Midbrain (tissue), 1 donor: ENCODE results near the gene PIP5K1B.
"Not testable (repeated sequence)": the region's sequence is repeated elsewhere in the genome, so short reads cannot be mapped to it uniquely, and the experiment has no call there.

Experiments
- DNase-seq: peaks from one replicate; lab custom pipeline; 2025; lab: John Stamatoyannopoulos, UW

The PIP5K1B gene

GRCh38 chr9:68986949-68987348 lies 281.9 kb downstream of the PIP5K1B start:
- DNase-seq = not testable (repeated sequence)

DNA sequence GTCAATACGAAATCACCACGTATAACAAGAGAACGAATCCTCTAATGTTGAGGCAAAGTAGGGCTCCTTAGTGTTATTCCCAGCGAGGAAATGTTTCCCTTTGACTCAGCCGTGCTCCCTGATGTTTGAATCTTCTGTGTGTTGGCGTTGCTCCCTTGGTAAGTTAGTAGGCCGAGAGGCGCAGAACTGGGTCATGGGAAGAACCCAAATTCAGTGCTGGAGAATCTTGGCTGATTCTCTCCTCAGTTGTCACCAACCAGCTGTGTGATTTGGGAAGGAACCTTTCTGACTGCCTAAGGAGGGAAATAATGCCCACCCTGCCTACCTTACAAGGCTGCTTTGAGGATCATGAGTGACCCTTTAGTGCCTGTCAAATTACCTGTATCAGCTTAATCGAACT lies 286.4 kb downstream of the PIP5K1B start:
- no peak for DNase-seq

DNA sequence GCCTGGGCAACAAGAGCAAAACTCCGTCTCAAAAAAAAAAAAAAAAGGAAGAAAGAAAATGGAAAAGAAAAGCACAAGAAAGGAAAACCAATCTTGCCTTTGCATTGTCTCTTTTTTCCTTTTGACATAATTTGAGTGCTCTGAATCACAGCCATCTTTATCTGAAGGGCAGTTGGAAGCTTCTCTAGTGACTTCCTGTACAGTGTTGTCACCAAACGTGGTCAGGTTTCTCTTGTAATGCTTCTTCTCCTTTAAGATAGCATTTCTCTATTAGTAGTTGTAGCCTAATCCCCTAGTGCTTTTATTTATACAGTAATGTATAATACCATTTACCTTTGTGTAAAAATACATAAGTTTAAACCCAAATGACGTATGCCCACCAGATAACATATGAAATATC lies 290.7 kb downstream of the PIP5K1B start:
- no peak for DNase-seq

DNA sequence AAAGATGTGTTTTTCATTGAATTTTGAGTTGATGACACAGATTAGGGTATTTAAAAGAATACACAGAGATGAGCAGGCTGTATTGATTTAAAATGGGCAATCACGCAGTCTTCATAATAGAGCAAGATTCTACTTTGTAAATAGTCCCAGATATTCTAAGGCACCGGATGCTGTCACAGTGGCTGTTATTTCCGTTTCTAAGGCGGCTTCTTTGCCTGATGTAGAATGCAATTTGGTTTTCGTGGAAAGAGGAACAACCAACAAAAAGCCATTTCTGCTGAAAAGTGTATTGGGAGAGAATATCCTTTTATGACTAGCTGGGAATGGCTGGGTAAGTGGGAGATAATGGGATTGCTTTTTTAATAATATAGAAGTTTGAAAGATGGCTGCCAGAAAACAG lies 291.4 kb downstream of the PIP5K1B start:
- DNase-seq = no peak

DNA sequence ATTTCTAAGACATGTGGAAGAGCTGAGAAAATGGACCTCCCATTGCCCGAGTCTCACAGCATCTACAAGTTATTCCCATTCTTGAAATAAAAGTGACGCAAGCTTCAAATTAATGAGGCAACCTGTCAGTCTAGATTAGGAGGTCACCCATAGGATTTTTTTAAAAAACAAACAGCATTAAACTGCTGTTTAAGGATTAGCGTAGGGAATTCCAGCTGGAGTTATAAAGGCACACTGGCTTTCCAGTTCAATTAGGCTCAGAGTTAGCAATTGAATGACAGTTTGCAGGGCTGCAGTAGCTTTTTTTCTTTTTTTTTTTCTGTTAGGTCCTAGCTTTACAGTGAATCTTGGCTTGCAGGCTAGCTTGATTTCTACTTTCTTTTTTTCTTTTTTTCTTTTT lies 292.6 kb downstream of the PIP5K1B start:
- no peak for DNase-seq

DNA sequence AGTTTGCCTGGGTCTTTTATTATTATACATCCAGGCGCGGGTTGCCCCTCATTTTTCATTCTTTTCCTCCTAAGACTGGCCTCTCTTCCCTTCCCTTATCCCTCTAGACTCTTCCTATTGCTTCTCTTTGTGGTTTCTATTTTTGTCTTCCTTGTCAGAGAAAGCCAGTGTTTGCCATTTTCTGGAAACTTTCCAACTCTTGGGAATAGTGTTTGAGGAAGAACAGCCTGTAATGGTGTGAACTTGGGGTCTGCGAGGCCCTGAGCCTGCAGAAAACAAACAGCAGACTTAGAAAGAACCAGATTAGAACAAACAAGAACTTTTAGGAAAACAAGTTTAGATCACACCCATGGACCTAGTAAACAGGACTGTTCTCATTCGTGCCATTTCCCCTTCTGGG lies 293.3 kb downstream of the PIP5K1B start:
- DNase-seq = no peak

- no peak for DNase-seq
These were observed 293.8 kb downstream of the PIP5K1B start for GRCh38 chr9:68998812-68999211.

- peak; percentile 80 for DNase-seq
These were observed 294.5 kb downstream of the PIP5K1B start for GRCh38 chr9:68999393-69000105.

- no peak for DNase-seq
These were observed 296.9 kb downstream of the PIP5K1B start for GRCh38 chr9:69001921-69002320.

DNA sequence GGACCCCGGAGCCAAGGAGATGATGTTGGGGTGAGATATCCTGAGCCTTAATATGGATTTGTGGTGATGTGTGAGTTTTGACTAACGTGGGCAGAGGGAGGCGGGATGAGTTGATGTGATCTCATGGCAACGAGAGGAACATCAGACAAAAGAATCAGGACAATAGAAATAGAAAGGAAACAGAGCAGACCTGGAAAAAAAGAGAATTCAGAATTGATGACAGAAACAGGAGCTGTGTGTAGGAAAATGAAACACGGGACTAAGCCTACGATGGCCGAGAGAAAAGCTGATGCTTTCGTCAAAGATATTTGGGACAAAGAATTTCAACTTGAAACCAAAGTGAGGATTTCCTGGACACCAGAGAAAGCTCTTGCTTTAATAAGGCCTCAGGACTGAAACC lies 298.0 kb downstream of the PIP5K1B start:
- no peak for DNase-seq

- DNase-seq = no peak
These were observed 299.8 kb downstream of the PIP5K1B start for GRCh38 chr9:69004836-69005235.

DNA sequence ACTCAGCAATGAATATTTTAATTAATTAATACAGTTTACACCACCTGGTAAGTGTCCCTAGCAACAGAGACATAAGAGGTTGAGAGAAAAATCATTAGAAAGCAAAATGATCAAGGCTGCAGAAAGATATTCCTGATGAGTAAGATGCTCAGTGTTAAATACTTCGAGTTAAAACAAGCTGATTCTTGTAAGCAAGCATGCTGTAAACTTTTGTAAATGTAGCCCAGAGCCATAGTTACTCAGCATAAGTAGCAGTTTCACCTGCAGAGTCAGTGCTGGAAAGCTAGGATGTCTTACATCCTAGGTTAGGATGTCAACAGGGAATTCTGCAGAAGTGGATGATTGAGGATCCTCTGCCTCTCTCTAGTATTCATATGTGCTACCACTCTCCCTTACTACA lies 304.7 kb downstream of the PIP5K1B start:
- DNase-seq = no peak

DNA sequence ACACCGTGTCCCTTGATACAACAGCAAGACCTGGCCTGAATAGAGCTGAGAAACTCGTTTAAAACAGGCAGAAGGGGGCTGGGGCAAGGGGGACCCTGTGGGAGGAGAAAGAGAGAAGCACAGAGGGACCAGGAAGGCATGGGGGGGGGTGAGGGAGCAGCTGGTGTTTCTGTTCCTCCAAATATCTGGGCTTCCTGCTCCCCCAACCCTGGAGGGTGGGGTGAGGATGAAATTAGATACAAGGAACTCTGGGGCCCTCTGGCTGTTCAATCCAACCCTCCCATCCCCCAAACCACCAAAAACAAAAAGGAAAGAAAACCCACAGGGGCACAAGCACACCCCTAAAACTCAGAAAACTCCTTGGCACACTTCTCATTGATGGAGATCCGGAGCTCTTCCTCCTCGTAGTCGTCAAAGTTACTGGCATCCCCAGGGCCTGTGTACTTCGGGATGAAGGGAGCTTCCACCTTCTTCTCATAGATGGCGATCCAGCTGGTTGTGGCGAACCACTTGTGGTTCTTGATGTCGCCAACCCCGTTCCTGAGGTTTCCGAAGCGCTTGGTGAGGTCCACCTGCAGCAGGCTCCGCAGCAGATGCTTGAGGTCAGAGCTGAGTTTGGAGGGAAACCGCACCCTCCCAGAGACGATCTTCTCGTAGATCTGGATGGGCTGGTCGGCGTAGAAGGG lies 307.8 kb downstream of the PIP5K1B start:
- no peak for DNase-seq

DNA sequence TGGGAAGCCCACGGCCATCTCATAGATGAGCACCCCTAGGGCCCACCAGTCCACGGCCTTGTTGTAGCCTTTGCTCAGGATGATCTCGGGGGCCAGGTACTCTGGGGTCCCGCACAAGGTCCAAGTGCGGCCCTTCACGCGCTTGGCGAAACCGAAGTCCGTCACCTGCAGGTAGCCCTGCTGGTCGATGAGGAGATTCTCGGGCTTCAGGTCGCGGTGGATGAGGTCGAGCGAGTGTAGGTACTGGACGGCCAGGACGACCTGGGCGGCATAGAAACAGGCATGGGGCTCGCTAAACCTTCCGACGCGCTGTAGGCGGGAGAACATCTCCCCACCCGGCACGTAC lies 308.3 kb downstream of the PIP5K1B start:
- DNase-seq = no peak

- no peak for DNase-seq
These were observed 309.0 kb downstream of the PIP5K1B start, which contains the start of gene PRKACG for GRCh38 chr9:69014013-69014412. Gene PRKACG (minus strand): TSS chr9:69014113. CDS start chr9:69014092, 21 bp downstream.

GRCh38 chr9:69016191-69017096 lies 311.4 kb downstream of the PIP5K1B start:
- DNase-seq = no peak

DNA sequence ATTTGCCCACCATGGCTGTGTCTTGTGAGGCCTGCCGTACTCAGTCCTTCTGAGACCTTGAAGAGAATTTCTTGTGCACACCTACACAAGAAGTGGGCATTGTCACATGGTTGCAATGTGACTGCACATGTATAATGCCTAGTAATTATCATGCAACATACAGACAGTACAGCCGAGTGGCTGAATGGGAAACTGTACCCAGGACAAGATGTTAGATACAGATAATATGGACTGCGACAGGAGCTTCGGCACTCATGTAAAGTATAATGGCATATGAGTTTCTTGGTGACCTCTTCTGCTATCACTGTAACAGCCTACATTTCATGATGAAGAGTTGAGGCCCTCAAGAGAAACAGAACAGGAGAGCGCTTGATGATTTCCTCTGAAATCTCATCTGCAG lies 313.7 kb downstream of the PIP5K1B start:
- no peak for DNase-seq

DNA sequence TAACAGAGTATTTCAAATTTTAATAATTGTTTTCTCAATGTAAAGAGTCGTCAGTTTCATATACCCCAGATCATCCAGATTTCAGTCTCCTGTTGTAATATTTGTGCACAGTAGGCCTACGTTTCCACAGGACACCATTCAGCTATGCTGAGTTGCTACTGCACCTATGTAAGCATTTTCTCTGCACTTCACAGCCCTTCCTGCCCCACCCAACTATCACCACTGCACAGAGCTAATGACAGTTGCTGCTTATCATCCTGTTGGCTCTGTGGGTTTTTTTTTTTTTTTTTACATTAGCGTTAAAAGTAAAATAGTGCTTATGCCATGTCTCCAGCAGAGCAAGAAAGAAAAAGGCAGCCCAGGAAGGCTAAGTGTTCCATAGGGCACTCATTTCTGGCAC lies 314.8 kb downstream of the PIP5K1B start:
- DNase-seq = no peak

DNA sequence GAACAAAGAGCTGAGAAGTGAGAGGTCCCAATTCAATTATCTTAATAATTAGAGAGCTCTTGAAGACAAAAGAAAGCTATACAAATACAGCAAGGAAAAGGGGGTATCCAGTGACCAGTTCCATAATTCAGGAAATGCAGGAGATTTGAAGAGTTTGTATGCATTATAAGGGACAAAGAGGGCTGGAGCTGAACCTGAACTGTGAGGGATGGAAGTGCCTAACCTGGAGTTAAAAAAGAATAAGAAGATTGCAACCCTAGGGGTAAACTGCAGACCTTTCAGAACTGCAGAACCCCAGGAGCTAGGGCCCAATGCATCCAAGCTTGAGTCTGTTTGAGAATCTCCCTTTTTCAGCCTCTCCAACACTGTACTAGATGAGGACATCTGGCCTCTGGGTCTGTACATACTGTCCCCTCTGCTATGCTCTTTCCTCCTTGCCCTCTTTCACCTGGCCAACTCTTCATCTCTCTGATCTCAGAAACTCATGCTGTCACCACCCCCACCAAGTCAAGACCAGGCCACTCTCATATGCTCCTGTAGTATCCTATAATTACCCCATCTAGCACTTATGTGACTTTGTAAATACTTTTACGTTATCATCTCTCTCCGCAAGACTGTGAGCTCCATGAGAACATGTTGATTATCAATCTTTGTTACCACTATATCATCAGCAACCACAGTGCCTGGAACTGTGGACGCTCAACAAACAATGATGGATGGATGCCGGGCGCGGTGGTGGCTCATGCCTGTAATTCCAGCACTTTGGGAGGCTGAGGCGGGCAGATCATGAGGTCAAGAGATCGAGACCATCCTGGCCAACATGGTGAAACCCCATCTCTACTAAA lies 315.5 kb downstream of the PIP5K1B start:
- DNase-seq = no peak

GRCh38 chr9:69023650-69024049 lies 318.6 kb downstream of the PIP5K1B start:
- DNase-seq = no peak

DNA sequence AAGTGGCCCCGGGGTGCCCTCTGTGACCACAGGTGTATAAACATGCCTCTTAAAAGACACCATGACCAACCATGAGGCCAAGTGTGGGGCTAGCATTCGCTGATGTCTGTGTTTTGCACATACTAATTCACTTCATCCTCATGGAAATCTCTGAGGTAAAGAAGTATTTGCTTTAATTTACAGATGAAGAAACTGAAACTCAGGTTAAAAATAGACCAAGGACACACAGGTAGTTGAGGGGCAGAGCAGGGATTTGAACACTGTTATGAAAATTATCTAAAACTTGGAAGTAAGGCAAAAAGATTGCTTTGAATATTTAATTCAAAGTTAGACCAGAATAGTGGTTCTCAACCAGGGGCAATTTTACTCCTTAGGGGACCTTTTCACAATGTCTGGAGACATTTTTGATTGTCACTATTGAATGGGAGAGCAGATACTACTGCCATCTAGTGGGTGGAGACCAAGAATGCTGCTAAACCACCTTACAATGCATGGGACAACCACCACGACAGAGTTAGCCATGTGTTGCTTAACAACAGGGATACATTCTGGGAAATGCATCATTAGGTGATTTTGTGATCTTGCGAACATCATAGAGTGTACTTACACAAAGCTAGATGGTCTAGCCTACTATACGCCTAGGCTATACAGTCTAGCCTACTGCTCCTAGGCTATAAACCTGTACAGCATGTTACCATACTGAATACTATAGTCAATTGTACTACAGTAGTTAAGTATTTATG lies 322.5 kb downstream of the PIP5K1B start:
- DNase-seq = peak; percentile 45
